ENCODE measurements around the gene LIMK2. TPM values are rescaled to one million over a fixed set of nuclear protein-coding genes. Genes with fewer than 3 reads are reported as not detected.

LIMK2 gene
- total and polyA plus RNA-seq, 7 experiments from 2014 or later, result 13.1 to 49.9 (median 26.2) TPM

DNA sequence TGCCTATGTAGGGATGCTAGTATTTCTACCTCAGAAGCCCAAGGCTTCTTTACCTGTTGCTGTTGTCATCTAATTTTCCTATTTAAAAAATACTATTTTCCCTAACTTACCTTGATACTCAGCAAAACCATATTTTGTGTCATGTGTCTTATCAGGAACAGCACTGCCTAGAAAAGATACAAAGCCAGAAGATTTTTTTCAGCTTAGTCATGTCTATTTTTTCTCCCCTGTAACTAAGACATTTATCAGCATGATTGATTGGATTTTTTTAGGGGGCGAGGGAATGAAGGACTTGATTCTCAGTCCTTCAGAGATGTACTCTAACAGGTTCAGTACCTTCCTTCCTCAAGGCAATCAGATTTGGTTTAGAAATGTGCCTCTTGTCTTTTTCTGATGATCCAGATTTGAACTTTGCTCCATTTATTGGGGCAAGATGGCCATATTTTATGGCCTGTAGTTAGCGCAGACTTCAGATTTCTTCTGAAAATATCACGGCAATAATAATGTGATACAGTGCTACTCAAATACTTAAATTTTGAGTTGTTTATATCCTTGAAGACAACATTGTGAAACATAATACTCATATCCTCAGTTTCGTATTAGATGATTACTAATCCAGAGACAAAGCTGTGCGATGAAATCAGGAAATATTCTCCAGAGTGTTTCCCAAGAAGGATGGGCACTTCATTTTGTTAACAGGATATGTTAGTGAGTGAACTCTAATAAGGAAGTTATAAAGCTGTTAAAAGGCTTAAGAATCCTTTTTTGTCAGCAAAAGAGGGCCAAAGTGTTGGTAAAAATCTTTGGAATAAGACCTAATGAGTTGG lies 83.9 kb downstream of the LIMK2 start:
- no peaks in the 10 kb centered on the region for H3K27me3 ChIP-seq (ENCODE audit: control insufficient read depth in 2 of 2, insufficient read depth in 2 of 2, low read length in 2 of 2)
- H3K4me3 ChIP-seq (ENCODE audit: low read length), result peak overlapping the region; percentile 5
- Mint-ChIP-seq H3K27ac (peak overlapping the region in 8 of 9 donors; percentile 79 to 99 (median 88)), H3K36me3 (peaks cover 0 to 23% (median 20%) of the 10 kb centered on the region in 5 donors), H3K4me1 (peaks cover 25 to 75% (median 62%) of the 10 kb centered on the region in 7 donors), H3K9me3 (peaks cover 0 to 8% (median 0%) of the 10 kb centered on the region in 11 donors), H3K27me3 (peaks cover 0 to 3% (median 0%) of the 10 kb centered on the region in 5 donors), H3K4me3 (peak overlapping the region; percentile 63 to 98 (median 81))
- peak overlapping the region; percentile 60 for H3K27ac ChIP-seq (ENCODE audit: low read depth, low read length)
- ChIA-PET POLR2A (interaction anchor here (0.8 to 35.9 kb wide), 10 partner anchors 9 to 356 kb away, joined by 3 to 2331 read pairs (median 8); partner anchors contain the start of genes LIMK2, PATZ1 and PIK3IP1), CTCF (interaction anchor here (0.6 to 4.3 kb wide), 8 partner anchors 10 to 84 kb away, joined by 3 to 33 read pairs (median 5); partner anchors contain the start of gene LIMK2)
- ATAC-seq (no peak), DNase-seq (no peak)
- H3K4me1 ChIP-seq (ENCODE audit: control insufficient read depth in 2 of 2, insufficient read depth in 2 of 2, low read length in 2 of 2), result peaks cover 20 to 41% of the 10 kb centered on the region in 2 donors
- H3K36me3 ChIP-seq (ENCODE audit: control insufficient read depth in 2 of 3, insufficient read depth in 3 of 3, low read length in 3 of 3), result peaks cover 2 to 11% (median 4%) of the 10 kb centered on the region in 3 experiments
- intact Hi-C loops (cut with micrococcal nuclease), result loop anchor here in 1 of 2 donors (10.0 kb wide), 1 partner anchor 871 kb away; the partner anchor contains the start of gene MTFP1
- no peaks in the 10 kb centered on the region for H3K9me3 ChIP-seq (ENCODE audit: control insufficient read depth in 2 of 3, low read length in 3 of 3)

DNA sequence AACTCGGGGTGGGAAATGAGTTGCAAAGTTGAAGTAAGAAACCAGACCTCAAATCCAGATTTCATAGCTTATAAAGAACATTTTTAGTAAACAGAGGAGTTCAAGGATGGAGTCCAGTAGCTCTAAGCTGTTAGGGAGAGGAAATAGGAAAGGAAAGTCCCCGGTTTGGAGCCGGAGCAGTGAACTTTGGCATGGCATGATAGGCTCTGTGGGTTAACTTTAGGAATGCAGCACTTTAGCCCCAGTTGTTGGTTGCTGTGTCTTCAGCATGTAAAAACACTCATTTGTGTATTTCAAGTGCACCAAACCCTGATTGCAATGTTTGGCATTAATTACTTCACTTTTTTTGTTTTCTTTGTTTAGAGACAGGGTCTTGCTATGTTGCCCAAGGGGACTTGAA lies 88.8 kb downstream of the LIMK2 start:
- no peaks in the 10 kb centered on the region for H3K9me3 Mint-ChIP-seq
- peak overlapping the region in 1 of 9 donors; percentile 11 for H3K27ac Mint-ChIP-seq
- Histone ChIP-seq H3K4me3 (ENCODE audit: low read length) (no peak overlapping the region), H3K27ac (ENCODE audit: low read depth, low read length) (no peak overlapping the region), H3K4me1 (ENCODE audit: control insufficient read depth in 2 of 2, insufficient read depth in 2 of 2, low read length in 2 of 2) (peaks cover 8 to 21% of the 10 kb centered on the region in 2 donors), H3K27me3 (ENCODE audit: control insufficient read depth in 2 of 2, insufficient read depth in 2 of 2, low read length in 2 of 2) (no peaks in the 10 kb centered on the region), H3K9me3 (ENCODE audit: control insufficient read depth in 2 of 3, low read length in 3 of 3) (no peaks in the 10 kb centered on the region), H3K36me3 (ENCODE audit: control insufficient read depth in 2 of 3, insufficient read depth in 3 of 3, low read length in 3 of 3) (no peaks in the 10 kb centered on the region)
- H3K4me3 Mint-ChIP-seq, result peak overlapping the region in 4 of 10 donors; percentile 2 to 22 (median 6)
- H3K36me3 Mint-ChIP-seq, result peaks cover 0 to 27% (median 16%) of the 10 kb centered on the region in 5 donors
- H3K27me3 Mint-ChIP-seq, result peaks cover 0 to 3% (median 0%) of the 10 kb centered on the region in 5 donors
- ATAC-seq (no peak), DNase-seq (no peak)
- H3K4me1 Mint-ChIP-seq, result peaks cover 17 to 73% (median 51%) of the 10 kb centered on the region in 7 donors
- ChIA-PET CTCF (interaction anchor here (0.5 to 1.4 kb wide), 3 partner anchors 8 to 28 kb away, joined by 3 to 8 read pairs (median 6); no protein-coding TSS in a partner anchor), POLR2A (interaction anchor here (0.7 to 35.9 kb wide), 7 partner anchors 9 to 121 kb away, joined by 3 to 2331 read pairs (median 6); partner anchors contain the start of gene PIK3IP1)
- intact Hi-C loops (cut with micrococcal nuclease), result no loop called here

DNA sequence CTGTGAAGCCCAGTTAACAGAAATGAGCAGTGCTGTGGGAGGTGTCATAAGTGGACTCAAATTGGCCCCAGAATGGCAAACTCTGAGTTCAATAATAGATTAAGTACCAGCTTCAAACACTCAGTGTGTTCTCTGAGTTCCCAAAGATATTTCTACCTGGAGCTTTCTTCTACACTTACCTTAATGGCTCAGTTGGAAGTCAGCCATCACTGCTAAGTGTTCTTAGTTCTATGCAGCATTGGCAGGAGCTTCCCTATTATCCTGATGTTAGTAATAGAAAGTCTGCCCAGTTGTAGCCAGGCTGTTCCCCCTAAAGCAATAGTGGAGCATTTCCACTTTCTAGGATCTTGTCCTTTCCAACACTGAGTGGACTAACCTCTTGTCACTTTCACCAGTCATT lies 89.9 kb downstream of the LIMK2 start:
- no peak overlapping the region for H3K4me3 Mint-ChIP-seq

DNA sequence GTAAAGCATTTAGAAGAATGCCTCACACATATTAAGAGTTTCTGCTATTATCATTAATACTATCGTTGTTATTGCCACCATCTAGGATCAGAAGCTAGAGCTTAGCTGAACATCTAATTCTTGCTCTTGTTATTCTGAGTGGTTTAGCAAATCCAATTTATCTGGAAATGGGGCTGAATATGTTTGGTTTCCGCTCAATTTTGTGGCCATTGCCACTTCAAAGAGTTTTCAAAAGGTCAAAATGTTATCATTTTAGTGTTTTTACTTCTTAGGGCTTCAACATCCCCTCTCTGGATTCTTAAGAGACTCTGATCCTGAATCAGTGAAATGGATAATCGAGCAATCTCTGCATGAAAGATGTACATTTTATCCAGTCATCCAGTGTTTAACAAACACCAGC lies 90.4 kb downstream of the LIMK2 start:
- H3K4me3 ChIP-seq (ENCODE audit: low read length), result no peak overlapping the region
- DNase-seq (no peak), ATAC-seq (no peak)
- peaks cover 0 to 27% (median 16%) of the 10 kb centered on the region in 5 donors for H3K36me3 Mint-ChIP-seq
- no peaks in the 10 kb centered on the region for H3K9me3 ChIP-seq (ENCODE audit: control insufficient read depth in 2 of 3, low read length in 3 of 3)
- intact Hi-C loops (cut with micrococcal nuclease), result no loop called here
- POLR2A ChIA-PET, result interaction anchor here (0.7 to 35.9 kb wide), 2 partner anchors 11 to 20 kb away, joined by 4 to 2331 read pairs; partner anchors contain the start of gene PIK3IP1
- H3K27me3 Mint-ChIP-seq, result peaks cover 0 to 3% (median 0%) of the 10 kb centered on the region in 5 donors
- peaks cover 14 to 73% (median 49%) of the 10 kb centered on the region in 7 donors for H3K4me1 Mint-ChIP-seq
- H3K4me3 Mint-ChIP-seq, result no peak overlapping the region
- H3K36me3 ChIP-seq (ENCODE audit: control insufficient read depth in 2 of 3, insufficient read depth in 3 of 3, low read length in 3 of 3), result no peaks in the 10 kb centered on the region
- H3K27ac Mint-ChIP-seq, result no peak overlapping the region
- H3K27ac ChIP-seq (ENCODE audit: low read depth, low read length), result no peak overlapping the region
- peaks cover 0 to 10% of the 10 kb centered on the region in 2 donors for H3K4me1 ChIP-seq (ENCODE audit: control insufficient read depth in 2 of 2, insufficient read depth in 2 of 2, low read length in 2 of 2)
- CTCF ChIA-PET, result interaction anchor here (0.6 kb wide), 1 partner anchor 11 kb away, joined by 3 read pairs; no protein-coding TSS in a partner anchor
- H3K27me3 ChIP-seq (ENCODE audit: control insufficient read depth in 2 of 2, insufficient read depth in 2 of 2, low read length in 2 of 2), result no peaks in the 10 kb centered on the region
- H3K9me3 Mint-ChIP-seq, result no peaks in the 10 kb centered on the region

More for the DNA sequence above, 89.9 kb downstream of the LIMK2 start:
- Mint-ChIP-seq H3K27ac (peak overlapping the region in 2 of 9 donors; percentile 5 to 55), H3K27me3 (peaks cover 0 to 3% (median 0%) of the 10 kb centered on the region in 5 donors), H3K4me1 (peaks cover 15 to 73% (median 48%) of the 10 kb centered on the region in 7 donors), H3K9me3 (no peaks in the 10 kb centered on the region), H3K36me3 (peaks cover 0 to 27% (median 16%) of the 10 kb centered on the region in 5 donors)
- no peak overlapping the region for H3K4me3 ChIP-seq (ENCODE audit: low read length)
- no peaks in the 10 kb centered on the region for H3K9me3 ChIP-seq (ENCODE audit: control insufficient read depth in 2 of 3, low read length in 3 of 3)
- H3K27me3 ChIP-seq (ENCODE audit: control insufficient read depth in 2 of 2, insufficient read depth in 2 of 2, low read length in 2 of 2), result no peaks in the 10 kb centered on the region
- H3K36me3 ChIP-seq (ENCODE audit: control insufficient read depth in 2 of 3, insufficient read depth in 3 of 3, low read length in 3 of 3), result no peaks in the 10 kb centered on the region
- CTCF ChIA-PET, result interaction anchor here (0.6 kb wide), 1 partner anchor 11 kb away, joined by 3 read pairs; no protein-coding TSS in a partner anchor
- DNase-seq (no peak), ATAC-seq (no peak)
- intact Hi-C loops (cut with micrococcal nuclease), result no loop called here
- POLR2A ChIA-PET, result interaction anchor here (0.7 to 35.9 kb wide), 3 partner anchors 11 to 20 kb away, joined by 4 to 2331 read pairs (median 9); partner anchors contain the start of gene PIK3IP1
- H3K4me1 ChIP-seq (ENCODE audit: control insufficient read depth in 2 of 2, insufficient read depth in 2 of 2, low read length in 2 of 2), result peaks cover 2 to 12% of the 10 kb centered on the region in 2 donors
- H3K27ac ChIP-seq (ENCODE audit: low read depth, low read length), result no peak overlapping the region

DNA sequence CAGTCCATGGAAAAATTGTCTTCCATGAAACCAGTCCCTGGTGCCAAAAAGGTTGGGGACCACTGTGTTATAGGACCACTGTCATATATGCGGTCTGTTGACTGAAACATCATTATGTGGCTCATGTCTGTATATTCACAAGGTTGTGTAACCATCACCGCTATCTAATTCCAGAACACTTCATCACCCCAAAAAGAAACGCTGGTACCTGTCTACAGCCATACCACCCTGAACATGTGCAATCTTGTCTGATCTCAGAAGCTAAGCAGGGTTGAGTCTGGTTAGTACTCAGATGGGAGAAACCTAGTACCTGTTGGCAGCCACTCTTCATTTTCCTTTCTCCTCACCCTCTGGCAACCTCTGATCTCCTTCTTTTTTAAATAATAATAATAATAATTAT lies 93.1 kb downstream of the LIMK2 start:
- Mint-ChIP-seq H3K4me3 (no peak overlapping the region), H3K9me3 (no peaks in the 10 kb centered on the region), H3K27ac (peak overlapping the region in 2 of 9 donors; percentile 12 to 53), H3K27me3 (peaks cover 0 to under 1% (median 0%) of the 10 kb centered on the region in 5 donors), H3K4me1 (peaks cover 21 to 75% (median 49%) of the 10 kb centered on the region in 7 donors), H3K36me3 (peaks cover 0 to 26% (median 16%) of the 10 kb centered on the region in 5 donors)
- H3K36me3 ChIP-seq (ENCODE audit: control insufficient read depth in 2 of 3, insufficient read depth in 3 of 3, low read length in 3 of 3), result no peaks in the 10 kb centered on the region
- H3K4me3 ChIP-seq (ENCODE audit: low read length), result no peak overlapping the region
- intact Hi-C loops (cut with micrococcal nuclease), result no loop called here
- no peak for DNase-seq
- ChIA-PET POLR2A (interaction anchor here (35.9 kb wide), 1 partner anchor 23 kb away, joined by 2331 read pairs; the partner anchor contains the start of gene PIK3IP1), CTCF (interaction anchor here (0.5 kb wide), 1 partner anchor 12 kb away, joined by 4 read pairs; no protein-coding TSS in a partner anchor)
- ATAC-seq, result no peak
- no peak overlapping the region for H3K27ac ChIP-seq (ENCODE audit: low read depth, low read length)
- H3K4me1 ChIP-seq (ENCODE audit: control insufficient read depth in 2 of 2, insufficient read depth in 2 of 2, low read length in 2 of 2), result peaks cover 7 to 16% of the 10 kb centered on the region in 2 donors
- no peaks in the 10 kb centered on the region for H3K27me3 ChIP-seq (ENCODE audit: control insufficient read depth in 2 of 2, insufficient read depth in 2 of 2, low read length in 2 of 2)
- no peaks in the 10 kb centered on the region for H3K9me3 ChIP-seq (ENCODE audit: control insufficient read depth in 2 of 3, low read length in 3 of 3)

DNA sequence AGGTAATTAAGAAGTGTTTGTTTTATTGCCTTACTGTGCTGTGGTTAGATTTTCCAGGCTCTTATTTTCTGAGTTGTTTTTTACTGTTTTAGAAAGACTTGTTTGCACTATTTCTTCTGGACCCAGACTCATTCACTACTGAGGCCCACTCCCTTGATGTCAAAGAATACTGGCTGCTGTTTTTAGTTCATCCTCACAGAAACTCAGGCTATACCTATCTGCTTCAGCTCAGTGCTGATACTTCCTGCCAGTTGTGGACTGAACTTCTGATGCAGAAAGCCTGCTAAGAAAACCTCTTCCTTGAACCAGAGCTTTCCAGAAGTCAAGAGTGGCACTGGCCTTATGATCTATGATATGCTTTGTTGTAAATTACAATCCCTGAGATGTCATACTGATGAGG lies 96.1 kb downstream of the LIMK2 start:
- peak overlapping the region; percentile 39 for H3K27ac ChIP-seq (ENCODE audit: low read depth, low read length)
- Mint-ChIP-seq H3K36me3 (peaks cover 0 to 22% (median 9%) of the 10 kb centered on the region in 5 donors), H3K4me1 (peaks cover 19 to 63% (median 40%) of the 10 kb centered on the region in 7 donors), H3K9me3 (peaks cover 0 to 2% (median 0%) of the 10 kb centered on the region in 11 donors), H3K4me3 (peak overlapping the region in 9 of 10 donors; percentile 2 to 73 (median 55)), H3K27me3 (no peaks in the 10 kb centered on the region), H3K27ac (peak overlapping the region; percentile 13 to 86 (median 77))
- no peak overlapping the region for H3K4me3 ChIP-seq (ENCODE audit: low read length)
- no peaks in the 10 kb centered on the region for H3K9me3 ChIP-seq (ENCODE audit: control insufficient read depth in 2 of 3, low read length in 3 of 3)
- intact Hi-C loops (cut with micrococcal nuclease), result loop anchor here in 1 of 2 donors (1.0 kb wide), 1 partner anchor 16 kb away; the partner anchor contains the start of gene PIK3IP1
- ATAC-seq (peak; percentile 37), DNase-seq (peak in 1 of 9 donors; percentile 20)
- peaks cover 0 to 8% (median 0%) of the 10 kb centered on the region in 3 experiments for H3K36me3 ChIP-seq (ENCODE audit: control insufficient read depth in 2 of 3, insufficient read depth in 3 of 3, low read length in 3 of 3)
- ChIA-PET CTCF (interaction anchor here (0.8 kb wide), 1 partner anchor 267 kb away, joined by 3 read pairs; no protein-coding TSS in a partner anchor), POLR2A (interaction anchor here (0.6 to 35.9 kb wide), 5 partner anchors 16 to 187 kb away, joined by 3 to 2331 read pairs (median 3); partner anchors contain the start of genes LIMK2, PATZ1 and PIK3IP1)
- no peaks in the 10 kb centered on the region for H3K27me3 ChIP-seq (ENCODE audit: control insufficient read depth in 2 of 2, insufficient read depth in 2 of 2, low read length in 2 of 2)
- peaks cover 7 to 24% of the 10 kb centered on the region in 2 donors for H3K4me1 ChIP-seq (ENCODE audit: control insufficient read depth in 2 of 2, insufficient read depth in 2 of 2, low read length in 2 of 2)

Data from naive thymus-derived CD4-positive, alpha-beta T cell (primary cell).